Stimulated activated naive CD8-positive, alpha-beta T cell treated with anti-CD3 and anti-CD28 coated beads, Interleukin-15, amount 100 ng/mL, for 72 hours (primary cell): Measurements from ENCODE around the gene PRR5.

Experiments
- ATAC-seq: fragments of 150-1000 bp; cut with Tn5 transposase; 2 replicates; pipeline ENCODE4 v1.10.0; 2021; ENCODE audit warnings: mild to moderate bottlenecking, moderate library complexity
- DNase-seq, 2 donors: peaks; one replicate each; pipeline ENCODE4 v3.0.0; 2021 to 2022
- H3K27ac Mint-ChIP-seq, 2 donors: one replicate each; pipeline ENCODE4 v1.8.0; 2022; ENCODE audit warnings: mild to moderate bottlenecking in 2 of 2, mixed read lengths in 2 of 2, moderate library complexity in 2 of 2
- H3K27me3 Mint-ChIP-seq: one replicate; pipeline ENCODE4 v1.8.0; 2022; ENCODE audit warnings: mixed read lengths
- H3K4me1 Mint-ChIP-seq: one replicate; pipeline ENCODE4 v1.8.0; 2022; ENCODE audit warnings: mild to moderate bottlenecking, mixed read lengths
- H3K4me3 Mint-ChIP-seq, 2 donors: one replicate each; pipeline ENCODE4 v1.8.0; 2022; ENCODE audit warnings: mild to moderate bottlenecking in 2 of 2, mixed read lengths in 2 of 2, moderate library complexity in 1 of 2
- H3K9me3 Mint-ChIP-seq, 2 donors: one replicate each; pipeline ENCODE4 v1.8.0; 2022; ENCODE audit warnings: mixed read lengths in 2 of 2

Gene PRR5

DNA sequence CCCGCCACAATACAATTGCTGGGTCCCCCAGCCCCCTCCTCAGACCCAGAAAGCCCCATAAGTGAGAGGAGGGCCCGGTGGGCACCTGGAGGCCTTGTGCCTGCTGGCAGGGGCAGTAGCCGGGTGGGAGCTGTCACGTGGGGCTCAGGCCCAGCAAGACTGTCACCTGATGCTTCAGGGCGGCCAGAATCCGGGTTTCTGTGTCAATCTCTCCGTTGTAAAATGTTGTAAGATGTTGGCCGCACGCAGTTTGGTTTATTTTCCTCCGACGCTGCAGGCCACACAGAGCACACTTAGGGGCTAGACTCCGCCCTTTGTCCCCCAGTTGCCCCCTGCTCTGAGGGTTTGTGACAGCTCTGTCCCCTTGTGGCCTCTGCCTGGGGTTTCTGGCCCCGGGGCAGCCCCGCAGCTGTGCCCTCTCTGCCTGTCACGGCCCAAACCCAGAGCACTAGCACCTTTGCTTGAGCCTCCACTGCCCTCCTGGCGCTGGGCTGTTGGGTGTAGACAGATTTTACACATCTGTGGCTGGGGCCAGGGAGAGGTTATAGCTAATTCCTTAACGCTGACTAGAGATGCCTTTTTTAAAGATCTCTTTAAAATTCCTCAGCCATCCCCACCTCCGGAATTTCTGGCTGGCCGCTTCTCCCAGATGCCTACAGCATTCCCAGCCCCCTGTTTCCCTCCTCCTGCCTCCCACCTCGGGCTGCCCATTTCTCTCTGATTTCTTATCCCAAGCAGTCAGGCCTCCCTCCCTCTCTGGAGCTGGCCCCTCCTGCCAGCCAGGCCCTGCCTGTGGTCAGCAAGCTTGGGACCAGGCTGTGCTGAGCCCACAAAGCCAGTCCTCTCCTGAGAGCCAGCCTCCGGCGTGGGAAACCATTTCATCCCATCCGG is 3.2 kb upstream of the PRR5 start:
- Mint-ChIP-seq H3K4me3 (no peak overlapping the region), H3K27me3 (no peaks in the 10 kb centered on the region), H3K27ac (peak overlapping the region in 1 of 2 donors; percentile 79), H3K4me1 (peaks cover 39% of the 10 kb centered on the region), H3K9me3 (no peaks in the 10 kb centered on the region)
- ATAC-seq (no peak), DNase-seq (no peak)

GRCh38 chr22:44700456-44700855 is 1.5 kb upstream of the PRR5 start:
- peaks cover 56% of the 10 kb centered on the region for H3K4me1 Mint-ChIP-seq
- H3K27ac Mint-ChIP-seq, result no peak overlapping the region
- no peak for ATAC-seq

DNA sequence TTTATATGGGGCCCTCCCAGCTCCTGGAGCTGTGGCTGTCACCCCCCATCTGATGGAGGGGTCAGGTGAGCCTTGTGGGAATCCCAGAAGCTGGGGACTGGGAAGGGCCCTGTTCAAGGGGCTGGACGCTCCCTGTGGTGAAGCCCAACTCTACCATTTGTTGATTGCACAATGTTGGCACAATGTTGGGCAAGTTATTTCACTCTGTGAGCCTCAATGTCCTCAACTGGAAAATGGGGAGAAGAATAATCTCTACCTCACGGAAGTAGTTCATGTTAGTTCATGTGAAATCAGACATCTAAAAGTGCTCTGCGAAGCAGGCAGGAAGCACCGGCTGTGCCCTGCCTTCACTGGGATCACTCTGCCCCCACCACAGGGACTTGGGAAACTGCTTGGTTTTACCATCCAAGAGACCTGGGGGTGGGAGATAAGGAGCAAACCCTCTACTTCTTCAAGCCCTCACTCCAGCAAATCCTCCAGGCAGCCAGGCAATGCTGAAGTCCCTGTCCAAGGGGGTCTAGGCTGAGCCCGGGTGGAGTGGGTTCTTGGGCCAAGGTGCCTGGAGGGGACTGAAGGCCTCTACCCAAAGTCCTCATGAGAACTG is 715 bp upstream of the PRR5 start:
- no peak for ATAC-seq
- Mint-ChIP-seq H3K4me1 (peaks cover 62% of the 10 kb centered on the region), H3K27ac (peak overlapping the region; percentile 66 to 78), H3K9me3 (no peaks in the 10 kb centered on the region), H3K27me3 (no peaks in the 10 kb centered on the region), H3K4me3 (peak overlapping the region; percentile 53 to 78)
- no peak for DNase-seq

More at GRCh38 chr22:44700456-44700855, 1.5 kb upstream of the PRR5 start:
- Mint-ChIP-seq H3K9me3 (no peaks in the 10 kb centered on the region), H3K4me3 (no peak overlapping the region), H3K27me3 (no peaks in the 10 kb centered on the region)
- no peak for DNase-seq

- DNase-seq (peak in 1 of 2 donors; percentile 45), ATAC-seq (peak; percentile 41)
- Mint-ChIP-seq H3K4me1 (peaks cover 72% of the 10 kb centered on the region), H3K27ac (peak overlapping the region in 1 of 2 donors; percentile 71), H3K4me3 (peak overlapping the region; percentile 76 to 83), H3K27me3 (no peaks in the 10 kb centered on the region), H3K9me3 (no peaks in the 10 kb centered on the region)
Observed at GRCh38 chr22:44702479-44703198, 635 bp downstream of the PRR5 start.

DNA sequence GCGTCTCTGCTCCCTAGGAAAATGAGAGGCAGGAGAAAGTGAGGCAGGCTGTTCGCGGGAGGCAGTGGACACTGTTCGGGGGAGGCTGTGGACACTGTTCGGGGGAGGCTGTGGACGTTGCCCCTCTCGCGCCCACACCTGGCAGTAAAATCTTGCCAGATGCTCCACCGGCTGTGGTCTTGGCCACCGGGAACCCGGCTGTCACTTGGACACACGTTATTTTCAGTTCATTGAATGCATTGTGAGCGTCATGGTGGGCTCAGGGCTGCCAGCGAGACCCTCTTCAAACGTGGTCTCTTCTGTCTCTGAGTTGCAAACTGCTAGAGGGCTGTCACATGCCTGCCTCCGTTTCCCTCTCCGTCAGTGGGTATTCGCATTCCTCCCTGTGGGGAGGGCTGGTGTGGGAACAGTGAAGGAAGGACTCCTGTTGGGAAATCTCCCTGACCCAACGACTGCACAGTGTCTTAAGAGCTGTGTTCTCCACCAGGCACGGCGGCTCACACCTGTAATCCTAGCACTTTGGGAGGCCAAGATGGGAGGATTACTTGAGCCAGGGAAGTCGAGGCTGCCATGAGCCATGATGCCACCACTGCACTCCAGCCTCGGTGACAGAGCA is 1.4 kb downstream of the PRR5 start:
- ATAC-seq (no peak), DNase-seq (no peak)
- peak overlapping the region in 1 of 2 donors; percentile 71 for H3K27ac Mint-ChIP-seq
- H3K27me3 Mint-ChIP-seq, result no peaks in the 10 kb centered on the region
- peak overlapping the region; percentile 76 to 83 for H3K4me3 Mint-ChIP-seq
- no peaks in the 10 kb centered on the region for H3K9me3 Mint-ChIP-seq
- H3K4me1 Mint-ChIP-seq, result peaks cover 72% of the 10 kb centered on the region

DNA sequence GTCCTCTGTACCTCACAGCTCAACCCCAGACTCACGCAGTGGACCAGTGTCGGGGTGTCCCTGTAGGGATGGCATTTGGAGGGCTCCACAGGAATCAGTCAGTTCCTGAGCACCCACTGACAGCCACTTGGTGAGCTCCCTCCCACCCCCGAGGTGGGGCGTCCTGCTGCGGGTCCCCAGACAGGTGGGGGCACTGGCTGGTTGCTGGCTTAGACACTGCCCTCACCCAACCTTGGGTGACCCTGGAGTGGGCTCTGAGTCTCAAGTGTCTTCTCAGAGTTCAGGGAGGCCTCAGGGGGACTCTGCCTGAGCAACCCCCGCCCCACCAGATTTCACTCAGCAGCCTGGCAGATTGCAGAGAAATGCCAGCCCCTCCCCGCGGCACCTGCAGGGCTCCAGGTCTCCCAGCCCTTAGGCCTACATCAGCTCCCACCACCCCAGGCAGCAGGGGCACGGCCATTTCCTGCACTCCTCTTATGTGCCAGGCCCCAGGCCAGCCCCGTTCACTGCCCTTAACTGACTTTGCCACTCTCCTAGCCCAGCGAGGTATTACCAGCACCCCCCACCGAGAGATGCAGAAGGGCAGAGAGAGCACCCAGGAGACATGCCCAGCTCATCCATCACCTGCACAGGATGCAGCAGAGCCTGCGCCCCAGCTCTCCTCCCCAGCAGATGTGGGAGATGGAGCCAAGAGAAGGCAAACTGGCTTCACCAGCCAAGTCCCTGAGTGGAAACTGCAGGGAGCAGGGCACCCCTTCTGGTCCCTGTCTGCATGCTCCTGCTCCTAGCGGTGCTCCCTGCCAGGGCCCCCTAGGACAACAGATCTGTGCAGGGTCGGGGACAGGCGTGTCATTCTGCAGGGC is 2.4 kb downstream of the PRR5 start:
- Mint-ChIP-seq H3K4me1 (peaks cover 72% of the 10 kb centered on the region), H3K27ac (no peak overlapping the region), H3K27me3 (no peaks in the 10 kb centered on the region), H3K9me3 (no peaks in the 10 kb centered on the region), H3K4me3 (peak overlapping the region; percentile 33 to 76)
- ATAC-seq, result no peak
- DNase-seq, result no peak

GRCh38 chr22:44705022-44705297 is 3.0 kb downstream of the PRR5 start:
- H3K27me3 Mint-ChIP-seq, result no peaks in the 10 kb centered on the region
- no peak overlapping the region for H3K4me3 Mint-ChIP-seq
- peaks cover 77% of the 10 kb centered on the region for H3K4me1 Mint-ChIP-seq
- DNase-seq (no peak), ATAC-seq (no peak)
- H3K9me3 Mint-ChIP-seq, result no peaks in the 10 kb centered on the region
- peak overlapping the region in 1 of 2 donors; percentile 54 for H3K27ac Mint-ChIP-seq

DNA sequence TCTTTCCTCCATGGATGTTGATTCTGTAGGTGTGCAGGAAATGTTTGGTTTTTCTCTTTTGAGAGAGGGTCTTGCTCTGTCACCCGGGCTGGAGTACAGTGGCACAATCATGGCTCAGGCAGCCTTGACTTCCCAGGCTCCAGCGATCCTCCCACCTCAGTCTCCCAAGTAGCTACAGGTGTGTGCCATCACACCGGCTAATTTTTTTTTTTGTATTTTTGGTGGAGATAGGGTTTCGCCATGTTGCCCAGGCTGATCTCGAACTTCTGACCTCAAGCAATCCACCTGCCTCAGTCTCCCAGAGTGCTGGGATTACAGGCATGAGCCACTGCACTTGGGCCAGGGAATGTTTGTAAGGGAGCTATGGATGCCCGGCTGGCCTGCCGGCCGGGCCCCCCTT is 4.5 kb downstream of the PRR5 start:
- ATAC-seq (no peak), DNase-seq (no peak)
- Mint-ChIP-seq H3K9me3 (no peaks in the 10 kb centered on the region), H3K4me1 (peaks cover 88% of the 10 kb centered on the region), H3K27me3 (no peaks in the 10 kb centered on the region), H3K27ac (peak overlapping the region in 1 of 2 donors; percentile 65), H3K4me3 (no peak overlapping the region)

DNA sequence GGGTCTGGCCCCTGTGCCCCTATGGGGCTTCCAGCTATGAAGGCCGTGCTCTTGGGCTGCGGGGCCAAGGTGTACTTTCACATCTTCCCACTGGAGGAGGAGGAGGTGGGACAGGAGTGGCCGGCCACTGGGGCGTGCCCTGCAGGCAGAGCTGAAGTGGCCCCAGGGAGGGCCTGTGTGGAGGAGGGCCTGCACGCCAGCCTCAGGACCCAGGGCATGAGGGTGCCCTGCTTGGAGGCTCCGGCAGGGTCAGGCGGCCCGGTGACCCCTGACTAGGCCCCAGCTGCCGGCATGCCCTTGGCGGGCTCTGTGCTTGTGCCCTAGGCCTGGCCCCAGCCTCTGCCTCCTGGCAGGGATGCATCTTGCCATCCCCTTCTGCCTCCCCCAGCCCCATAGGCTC is 5.2 kb downstream of the PRR5 start:
- no peak for ATAC-seq
- peaks cover 91% of the 10 kb centered on the region for H3K4me1 Mint-ChIP-seq
- no peaks in the 10 kb centered on the region for H3K27me3 Mint-ChIP-seq
- no peaks in the 10 kb centered on the region for H3K9me3 Mint-ChIP-seq
- peak overlapping the region in 1 of 2 donors; percentile 23 for H3K27ac Mint-ChIP-seq
- DNase-seq, result no peak
- no peak overlapping the region for H3K4me3 Mint-ChIP-seq

DNA sequence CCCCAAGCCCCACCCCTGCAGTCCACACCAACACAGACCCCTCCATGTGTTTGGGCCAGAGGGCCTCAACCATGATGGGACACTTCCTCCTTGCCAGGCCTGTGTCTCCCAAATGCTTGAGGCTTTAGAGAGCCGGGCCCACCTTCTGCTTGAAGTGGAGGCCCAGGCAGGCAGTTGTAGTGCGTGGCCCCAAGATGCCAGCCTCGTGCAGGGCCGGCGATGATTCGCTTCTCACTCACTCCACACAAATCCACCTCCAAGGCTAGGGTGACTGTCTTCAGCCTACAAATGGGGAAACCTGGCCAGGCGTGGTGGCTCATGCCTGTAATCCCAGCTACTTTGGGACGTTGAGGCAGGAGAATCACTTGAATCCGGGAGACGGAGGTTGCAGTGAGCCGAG is 5.7 kb downstream of the PRR5 start:
- Mint-ChIP-seq H3K4me3 (no peak overlapping the region), H3K4me1 (peaks cover 97% of the 10 kb centered on the region), H3K9me3 (no peaks in the 10 kb centered on the region), H3K27ac (peak overlapping the region in 1 of 2 donors; percentile 38), H3K27me3 (no peaks in the 10 kb centered on the region)
- DNase-seq (no peak), ATAC-seq (no peak)

DNA sequence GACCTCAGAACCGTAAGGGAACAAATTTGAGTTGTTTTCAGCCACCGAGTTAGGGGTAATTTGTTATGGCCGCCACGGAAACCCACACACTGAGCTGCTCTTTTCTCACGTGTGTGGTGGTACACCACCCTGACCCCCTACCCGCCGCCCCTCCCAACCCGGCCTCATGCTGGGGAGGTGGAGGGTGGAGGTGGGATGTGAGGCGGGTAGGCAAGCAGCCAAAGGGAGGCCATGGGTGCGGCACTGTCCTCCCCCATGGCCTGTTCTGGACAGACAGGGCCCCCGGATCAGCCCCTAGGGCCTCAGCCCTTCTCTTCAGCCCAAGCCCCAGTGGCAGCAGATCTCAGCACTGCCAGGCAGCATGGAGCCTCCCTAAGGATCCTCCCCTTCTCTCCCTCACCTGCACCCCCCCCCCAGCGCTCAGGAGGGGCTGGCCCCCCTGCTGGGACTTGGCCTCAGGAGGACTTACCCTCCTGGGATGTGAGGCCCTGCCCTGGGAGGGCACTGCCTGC is 7.9 kb downstream of the PRR5 start:
- Mint-ChIP-seq H3K27ac (peak overlapping the region; percentile 98), H3K27me3 (no peaks in the 10 kb centered on the region), H3K9me3 (no peaks in the 10 kb centered on the region), H3K4me3 (peak overlapping the region; percentile 82 to 86), H3K4me1 (peaks cover 84% of the 10 kb centered on the region)
- DNase-seq (peak in 1 of 2 donors; percentile 45), ATAC-seq (peak; percentile 56)

- ATAC-seq (peak; percentile 84), DNase-seq (peak; percentile 58 to 70)
- Mint-ChIP-seq H3K9me3 (no peaks in the 10 kb centered on the region), H3K27ac (peak overlapping the region; percentile 98), H3K27me3 (no peaks in the 10 kb centered on the region), H3K4me3 (peak overlapping the region; percentile 82 to 86), H3K4me1 (peaks cover 79% of the 10 kb centered on the region)
Observed at GRCh38 chr22:44710474-44711240, 8.7 kb downstream of the PRR5 start.

- H3K9me3 Mint-ChIP-seq, result no peaks in the 10 kb centered on the region
- H3K27ac Mint-ChIP-seq, result peak overlapping the region; percentile 98
- ATAC-seq (no peak), DNase-seq (no peak)
- peaks cover 74% of the 10 kb centered on the region for H3K4me1 Mint-ChIP-seq
- peak overlapping the region; percentile 82 to 86 for H3K4me3 Mint-ChIP-seq
- H3K27me3 Mint-ChIP-seq, result no peaks in the 10 kb centered on the region
Observed at GRCh38 chr22:44711241-44711560, 9.2 kb downstream of the PRR5 start.
